ENCODE results near the gene FTO.

Gene FTO

DNA sequence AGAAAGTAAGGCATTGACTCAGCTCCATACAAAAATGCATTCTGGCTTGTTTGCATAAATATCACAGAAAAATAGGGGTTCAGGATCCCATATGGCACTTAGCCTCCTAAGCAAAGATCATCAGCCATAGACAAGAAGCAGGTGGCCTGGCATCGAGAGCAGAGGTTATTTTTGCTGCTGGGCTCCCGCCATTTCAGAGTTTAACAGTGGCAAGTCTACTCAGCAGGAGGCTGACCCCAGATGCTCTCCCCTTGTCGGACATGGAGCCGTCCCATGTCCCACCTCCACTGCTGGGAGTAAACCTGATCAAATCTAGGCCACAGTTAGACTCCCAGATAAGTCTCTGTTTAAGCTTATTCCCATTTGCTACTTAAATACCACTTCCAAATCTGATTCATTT, 269.1 kb downstream of the FTO start:
- DNase-seq: no peak

DNA sequence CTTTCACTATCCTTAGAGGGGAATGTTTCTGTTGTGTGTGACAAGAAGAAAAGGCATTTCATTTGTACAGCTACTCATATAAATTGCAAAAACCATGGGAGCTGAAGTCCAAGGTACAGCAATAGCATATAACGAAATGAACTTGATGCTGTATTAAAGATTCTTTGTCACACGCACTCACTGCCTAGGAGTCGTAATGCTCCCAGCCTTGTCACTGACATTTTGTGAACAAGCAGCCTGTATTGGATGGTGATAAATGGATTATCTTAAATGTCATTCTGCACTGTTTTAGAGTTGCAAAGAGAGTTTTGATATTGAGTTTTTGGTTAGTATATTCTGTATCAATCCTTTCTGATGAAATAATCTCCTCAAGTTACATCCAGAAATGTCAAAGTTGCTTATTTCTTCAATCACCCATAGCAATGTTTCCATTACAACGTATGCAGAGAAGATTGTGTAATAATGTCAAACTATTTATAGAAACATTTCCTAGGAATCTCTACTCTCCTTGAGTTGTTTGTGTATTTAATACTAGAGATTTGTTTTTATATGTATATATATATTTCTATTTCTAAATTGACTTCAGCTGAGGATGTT, 270.6 kb downstream of the FTO start:
- no peak for DNase-seq

DNA sequence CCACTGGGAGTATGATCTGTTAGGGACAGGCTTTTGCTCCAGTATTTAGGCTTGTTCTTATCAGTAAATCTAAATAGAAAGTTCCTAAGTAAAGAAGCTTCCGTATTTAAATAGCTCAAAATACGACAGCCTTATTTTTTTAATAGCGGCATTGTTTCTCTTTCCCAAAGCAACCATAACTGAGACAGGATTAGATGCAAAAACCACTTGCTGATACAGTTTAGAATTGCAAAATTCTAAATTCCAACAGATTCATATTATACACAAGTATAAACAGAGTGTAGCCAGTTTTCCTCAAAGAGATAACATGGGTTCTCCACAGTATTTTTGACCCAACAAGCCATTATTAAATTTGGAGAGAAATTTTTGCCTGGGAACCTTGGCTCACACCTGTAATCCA, 276.7 kb downstream of the FTO start:
- no peak for DNase-seq

DNA sequence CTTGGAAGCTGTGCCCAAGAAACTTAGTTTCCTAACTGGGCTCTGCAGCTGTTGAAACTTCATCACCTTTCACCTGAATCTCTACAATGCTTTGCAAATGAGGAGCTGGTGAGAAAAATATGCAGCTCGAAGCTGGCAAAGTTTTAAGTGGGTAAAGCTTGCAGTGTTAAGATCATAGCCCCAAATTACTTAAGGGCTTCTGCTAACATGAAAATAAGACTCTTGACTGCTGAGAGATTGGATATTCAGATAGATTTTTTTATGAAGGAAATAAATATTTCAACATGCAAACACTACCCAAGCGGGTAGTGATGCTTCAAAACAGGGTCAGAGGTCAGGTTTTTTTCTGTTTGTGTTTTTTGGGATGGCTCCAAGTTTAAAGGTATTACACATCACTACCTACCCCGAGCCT, 278.7 kb downstream of the FTO start:
- no peak for DNase-seq

DNA sequence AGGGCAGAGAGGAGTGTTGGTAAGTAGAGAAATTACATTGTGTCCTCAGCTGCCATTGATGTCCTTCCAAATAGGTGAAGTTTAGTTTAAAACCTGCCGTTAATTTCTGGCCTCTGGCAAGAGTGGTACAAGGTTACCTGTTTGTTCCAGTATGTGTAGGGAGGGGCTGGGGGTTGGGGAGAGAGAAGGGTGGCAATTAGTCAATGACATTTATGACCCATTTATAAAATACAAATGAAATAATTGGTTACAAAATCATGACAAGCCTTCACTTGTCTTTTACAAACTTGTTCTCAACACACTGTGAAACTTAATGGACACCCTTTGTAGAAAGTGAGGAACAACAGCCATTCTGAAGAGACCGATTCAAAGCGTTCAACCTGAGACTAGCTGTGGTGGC, 281.0 kb downstream of the FTO start:
- DNase-seq: no peak

DNA sequence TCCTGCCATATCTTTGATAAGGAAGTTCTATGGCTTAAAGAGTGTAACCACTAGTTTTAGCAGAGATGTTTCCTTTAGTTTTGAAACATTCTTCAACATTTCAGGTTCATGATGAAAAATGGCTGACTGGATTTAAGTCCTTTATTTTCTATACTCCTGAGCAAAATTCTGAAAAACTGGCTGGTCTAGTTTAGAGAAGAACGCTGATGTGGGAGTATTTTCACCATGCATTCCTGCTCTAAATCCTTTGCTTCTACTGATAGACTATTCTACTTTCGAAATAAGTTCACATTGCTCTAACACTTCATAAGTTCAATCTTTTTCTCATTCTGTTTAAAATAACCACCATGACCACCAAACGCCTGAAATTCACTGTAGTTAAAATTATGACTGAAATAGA, 281.9 kb downstream of the FTO start:
- no peak for DNase-seq

DNA sequence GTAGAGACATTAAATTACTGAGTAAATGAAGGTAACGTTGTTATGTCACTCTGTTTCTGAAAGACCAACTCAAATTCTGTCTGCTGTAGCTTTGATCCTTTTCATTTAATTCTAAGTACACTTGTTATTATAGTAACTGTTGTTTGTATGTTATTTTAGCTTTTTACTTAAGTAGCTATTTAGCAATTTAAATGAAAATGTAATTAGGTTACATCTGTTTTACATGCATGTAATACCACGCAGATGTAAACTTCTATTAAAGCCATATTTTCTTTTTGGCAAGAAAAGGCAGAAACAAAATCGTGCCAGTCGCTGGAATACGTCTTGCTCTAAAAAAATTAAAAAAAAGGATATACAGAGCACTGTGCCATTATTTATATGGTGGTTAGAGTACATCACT, 282.8 kb downstream of the FTO start:
- no peak for DNase-seq

DNA sequence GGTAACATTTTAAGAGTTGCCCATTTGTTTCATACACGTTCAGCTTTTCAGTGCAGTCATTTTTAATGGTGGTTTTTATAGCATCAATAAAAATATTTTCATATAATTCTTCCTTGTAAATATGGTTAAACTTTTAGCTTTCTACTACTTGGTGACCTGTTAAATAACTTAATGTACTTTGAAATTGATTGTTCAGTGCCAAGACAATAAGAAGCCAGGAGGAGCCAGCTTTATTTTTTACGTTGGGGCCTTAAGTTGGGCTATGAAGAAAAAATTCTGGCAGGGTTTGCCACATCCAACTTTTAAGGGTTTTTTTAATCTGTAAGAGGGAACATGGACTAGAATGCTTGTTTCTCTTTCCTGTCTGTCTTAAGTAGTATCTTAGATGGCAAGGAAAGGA, 284.2 kb downstream of the FTO start:
- no peak for DNase-seq

DNA sequence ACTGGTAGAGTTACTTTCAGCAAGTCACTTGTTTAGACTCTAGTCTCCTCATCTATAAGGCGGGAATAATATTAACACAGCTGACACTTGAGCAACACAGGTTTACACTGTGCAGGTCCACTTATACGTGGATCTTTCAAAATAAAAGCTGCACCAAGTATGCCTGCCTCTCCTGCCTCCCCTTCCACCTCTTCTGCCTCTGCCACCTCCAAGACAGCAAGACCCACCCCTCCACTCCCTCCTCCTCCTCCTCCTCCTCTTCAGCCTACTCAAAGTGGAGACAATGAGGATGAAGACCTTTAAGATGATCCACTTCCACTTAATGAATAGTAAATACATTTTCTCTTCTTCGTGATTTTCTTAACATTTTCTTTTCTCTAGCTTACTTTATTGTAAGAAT, 285.6 kb downstream of the FTO start:
- no peak for DNase-seq

DNA sequence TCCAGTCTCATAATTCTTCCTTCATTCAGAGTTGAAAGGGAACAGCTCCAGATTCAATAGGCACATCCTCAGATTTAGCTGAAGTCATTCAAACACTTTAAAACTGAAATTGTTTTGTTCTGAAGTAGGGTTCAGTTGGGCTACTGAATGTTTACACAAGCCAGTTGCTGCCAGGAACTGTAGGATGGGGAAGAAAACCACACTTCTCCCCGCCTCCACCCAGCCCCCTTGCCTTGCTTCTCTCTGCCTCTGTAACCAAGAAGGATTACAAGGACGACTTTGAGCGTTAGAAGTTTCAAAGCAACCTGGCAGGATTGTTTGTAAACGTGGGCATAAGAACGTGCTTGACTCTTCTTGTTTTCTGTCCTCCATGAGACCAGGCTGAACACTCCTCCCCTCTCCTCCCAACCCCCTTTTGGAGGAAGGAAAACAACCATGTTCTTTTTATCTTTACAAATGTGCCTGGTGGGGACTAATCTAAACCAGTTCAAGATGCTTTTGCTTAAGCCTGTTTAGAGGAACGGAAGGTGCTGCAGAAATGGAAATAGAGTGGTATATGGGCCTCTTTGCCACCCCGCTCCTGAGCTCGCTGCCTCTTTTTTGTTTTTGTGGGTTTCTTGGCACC, 287.9 kb downstream of the FTO start:
- DNase-seq: no peak

DNA sequence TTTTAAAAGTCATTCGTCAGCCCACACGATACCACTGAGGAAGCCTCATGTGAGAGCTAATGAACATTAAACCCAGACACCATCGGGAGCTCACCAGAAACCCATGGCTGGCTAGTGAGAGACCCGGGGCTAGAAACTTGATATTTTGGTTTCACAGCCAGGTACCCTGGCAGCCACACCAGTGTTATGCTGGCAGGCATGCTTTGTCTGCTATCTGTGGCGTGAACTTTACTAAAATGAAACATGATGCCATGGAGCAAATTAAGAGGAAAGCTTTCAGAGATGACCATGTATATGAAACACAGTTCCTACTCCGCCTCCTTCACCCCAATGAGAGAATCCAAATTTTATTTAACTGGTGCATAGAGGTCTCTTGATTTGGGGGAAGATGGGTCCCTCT, 291.4 kb downstream of the FTO start:
- DNase-seq: no peak

DNA sequence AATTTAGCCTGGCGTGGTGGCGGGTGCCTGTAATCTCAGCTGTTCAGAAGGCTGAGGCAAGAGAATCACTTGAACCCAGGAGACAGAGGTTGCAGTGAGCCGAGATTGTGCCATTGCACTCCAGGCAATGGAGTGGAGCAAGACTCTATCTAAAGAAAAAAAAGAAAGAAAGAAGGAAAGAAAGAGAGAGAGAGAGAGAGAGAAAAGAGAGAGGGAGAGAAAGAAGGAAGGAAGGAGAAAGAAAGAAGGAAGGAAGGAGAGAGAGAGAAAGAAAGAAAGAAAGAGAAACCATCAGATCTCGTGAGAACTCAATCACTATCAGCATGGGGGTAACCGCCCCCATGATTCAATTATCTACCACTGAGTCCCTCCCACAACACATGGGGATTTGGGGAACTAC, 293.0 kb downstream of the FTO start:
- no peak for DNase-seq

DNA sequence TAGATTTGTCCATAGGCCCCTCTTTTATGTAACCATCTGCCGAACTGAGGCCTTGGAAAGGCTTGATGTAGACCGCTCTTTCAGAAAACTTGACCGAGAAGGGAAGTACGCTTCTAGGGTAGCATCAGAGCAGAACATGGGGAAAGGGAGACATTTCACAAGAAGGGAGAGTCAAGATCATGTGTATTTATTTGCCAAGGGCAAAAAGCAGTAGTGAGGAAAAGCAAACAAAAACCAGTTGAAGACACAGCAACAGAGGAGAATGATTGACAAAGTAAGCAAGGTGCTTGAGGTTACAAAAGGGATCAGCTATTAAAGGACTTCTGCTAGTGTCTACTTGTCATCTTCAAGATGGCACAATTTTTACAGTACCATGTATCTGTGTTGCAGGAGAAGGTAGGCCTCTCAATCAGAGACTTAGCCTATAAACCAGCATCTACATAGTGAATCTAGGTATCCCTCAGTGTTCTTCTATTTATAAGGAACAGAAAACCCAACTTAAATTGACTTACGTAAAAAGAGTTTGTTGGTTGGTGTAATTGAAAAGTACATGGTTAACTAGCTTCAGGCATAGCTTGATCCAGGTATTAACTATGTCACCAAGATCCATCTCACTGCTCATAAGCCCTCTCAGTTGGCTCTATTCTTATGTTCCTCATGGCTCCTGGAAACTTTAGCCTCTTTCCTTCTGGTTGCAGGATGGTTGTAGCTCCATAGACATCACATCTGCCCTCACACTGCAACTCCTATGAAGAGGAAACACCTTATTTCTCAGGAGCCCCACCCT, 294.3 kb downstream of the FTO start:
- DNase-seq: no peak

DNA sequence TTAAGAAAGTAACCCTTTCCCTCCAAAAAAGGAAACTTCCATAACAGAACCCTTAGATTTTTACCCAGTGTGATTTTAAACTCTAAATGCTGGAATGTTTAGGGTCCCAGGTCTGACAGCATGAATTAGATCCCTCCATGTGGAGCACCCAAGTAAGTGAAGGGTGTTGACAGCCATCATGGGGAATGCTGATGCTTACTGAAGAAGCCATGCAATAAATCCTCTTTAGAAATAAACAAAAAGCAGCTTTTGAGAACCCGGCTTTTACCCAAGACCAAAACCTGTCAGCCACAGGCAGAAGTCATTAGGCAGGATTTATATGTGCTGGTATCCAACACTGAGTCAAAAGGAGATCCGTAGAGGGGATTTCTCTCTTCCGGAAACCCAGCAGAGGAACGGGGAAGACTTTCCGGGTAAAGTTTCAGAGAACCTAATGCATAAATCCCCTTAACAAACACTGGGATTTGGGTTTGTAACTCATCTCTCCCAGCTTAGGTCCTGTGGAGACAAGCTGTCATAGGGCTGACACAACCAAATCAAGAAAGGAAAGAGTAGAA, 295.1 kb downstream of the FTO start:
- DNase-seq: no peak

DNA sequence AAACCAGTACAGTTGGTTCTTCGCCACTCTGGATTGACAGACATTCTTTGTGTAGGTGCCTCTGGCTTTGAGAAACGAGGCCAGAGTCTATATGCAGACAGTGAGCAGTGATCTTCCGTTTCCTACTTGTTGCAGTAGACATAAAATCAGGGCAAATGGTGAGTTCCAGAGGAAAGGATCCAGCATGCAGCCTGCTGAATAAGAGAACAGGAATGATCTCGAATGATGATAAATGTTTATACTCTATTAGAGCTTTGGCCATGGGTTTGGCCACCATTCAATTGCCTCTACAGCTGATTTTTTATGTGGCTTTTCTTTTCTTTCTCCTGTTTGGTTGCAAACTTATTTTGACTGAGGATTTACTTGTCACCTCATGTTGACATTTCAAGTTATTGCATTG, 295.9 kb downstream of the FTO start:
- DNase-seq: no peak

DNA sequence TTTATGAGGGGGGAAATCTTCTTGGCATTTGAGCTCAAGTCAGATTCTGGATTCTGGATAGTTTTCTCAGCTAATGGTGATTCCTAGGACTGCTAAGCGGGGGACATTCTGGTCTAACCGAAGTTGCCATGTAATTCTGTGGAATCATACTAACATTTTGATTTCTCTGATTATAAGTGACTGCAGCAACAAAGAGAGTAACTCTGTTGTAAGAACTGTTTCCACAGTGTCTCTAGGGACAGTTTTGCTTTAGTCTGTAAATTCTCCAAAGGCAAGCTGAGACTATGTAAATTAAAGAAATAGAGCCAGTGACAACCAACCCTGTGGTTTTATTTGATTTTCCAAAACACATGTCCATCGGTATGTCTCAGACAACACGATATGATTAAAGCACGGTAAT, 296.4 kb downstream of the FTO start:
- DNase-seq: no peak

DNA sequence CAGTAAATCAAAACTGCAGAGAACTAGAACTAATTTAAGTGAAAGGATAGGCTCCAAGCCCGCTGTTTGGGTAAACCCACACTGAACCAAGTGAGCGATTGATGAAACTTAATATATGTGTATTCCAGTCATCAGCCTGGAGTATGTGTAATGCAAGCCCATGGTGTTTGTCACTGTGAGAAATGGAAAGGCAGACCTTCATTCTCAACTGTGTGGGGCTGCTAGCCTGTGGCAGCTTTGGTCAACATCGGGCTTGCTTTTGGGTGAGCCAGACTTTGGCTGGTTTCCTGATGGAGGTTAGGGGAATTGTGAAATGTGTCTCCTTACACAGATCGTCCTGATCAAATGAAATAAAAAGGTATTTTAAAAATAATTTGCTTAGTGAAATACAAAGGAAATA, 302.7 kb downstream of the FTO start:
- DNase-seq: no peak

DNA sequence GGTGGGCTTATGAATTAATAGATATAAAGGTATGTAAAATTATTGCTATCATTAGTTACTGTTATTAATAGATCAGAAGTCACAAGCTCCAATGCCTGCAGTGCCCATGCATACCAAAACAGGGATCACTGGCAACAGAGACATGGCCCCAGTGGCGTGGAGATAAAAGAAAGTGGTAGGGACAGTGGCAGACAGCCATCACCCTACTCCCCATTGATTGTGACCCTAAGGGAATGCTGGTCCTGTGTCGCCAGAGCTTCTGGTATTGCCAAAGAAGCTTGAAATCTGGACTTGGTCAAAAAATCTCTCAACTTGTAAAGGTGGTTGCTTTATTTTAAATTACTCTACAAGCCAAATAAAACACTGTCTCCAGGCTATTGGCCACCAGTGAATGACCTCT, 303.5 kb downstream of the FTO start:
- no peak for DNase-seq

DNA sequence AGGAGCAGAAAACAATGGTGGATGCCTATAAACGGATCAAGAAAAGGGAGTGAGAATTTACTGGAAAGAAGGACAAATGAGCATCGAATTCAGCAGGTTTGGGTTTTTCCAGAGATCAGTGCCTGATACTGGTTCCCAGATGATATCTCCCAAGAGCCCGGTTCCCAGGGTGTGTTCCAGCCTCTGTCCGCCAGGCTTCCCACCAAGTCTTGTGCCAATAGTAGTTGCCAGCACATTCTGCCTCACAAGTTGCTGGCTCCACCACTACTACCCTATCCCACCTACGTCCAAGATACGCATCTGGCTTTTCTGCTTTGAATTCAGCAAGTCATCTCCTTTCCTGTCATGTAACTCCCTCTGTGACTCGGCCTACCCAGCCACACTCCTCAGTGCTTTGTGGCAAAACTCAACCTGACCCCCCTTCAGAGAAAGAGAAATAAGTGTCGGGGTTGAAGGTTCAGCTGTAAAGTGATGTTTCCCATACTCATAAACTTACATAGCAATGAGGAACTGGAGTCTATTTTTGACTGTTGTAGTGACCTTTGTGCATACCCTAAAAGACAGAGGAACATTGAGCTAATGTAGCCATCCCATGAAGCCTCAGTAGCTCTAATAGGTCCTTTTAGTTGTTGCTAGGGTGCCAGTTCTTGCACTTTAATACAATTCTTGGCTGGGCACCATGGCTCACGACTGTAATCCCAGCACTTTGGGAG, 305.7 kb downstream of the FTO start:
- DNase-seq: no peak

DNA sequence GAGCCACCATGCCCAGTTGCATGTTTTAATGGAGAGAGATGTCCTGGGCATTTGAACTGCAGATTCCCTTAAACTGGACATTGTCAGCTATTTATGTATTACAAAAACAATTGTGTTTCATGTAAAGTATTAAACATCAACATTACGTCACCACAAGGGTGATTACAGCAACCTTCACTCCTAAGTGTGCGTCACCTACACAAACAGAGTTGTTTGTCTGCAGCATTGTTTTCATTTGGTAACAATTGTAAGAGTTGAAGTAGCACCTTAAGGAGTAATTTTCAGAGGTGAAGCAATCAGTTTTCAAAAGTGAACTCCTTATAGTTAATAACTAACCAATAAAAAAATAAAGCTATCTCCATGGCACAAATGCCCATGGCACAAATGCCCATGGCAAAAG, 311.2 kb downstream of the FTO start:
- DNase-seq: no peak

DNA sequence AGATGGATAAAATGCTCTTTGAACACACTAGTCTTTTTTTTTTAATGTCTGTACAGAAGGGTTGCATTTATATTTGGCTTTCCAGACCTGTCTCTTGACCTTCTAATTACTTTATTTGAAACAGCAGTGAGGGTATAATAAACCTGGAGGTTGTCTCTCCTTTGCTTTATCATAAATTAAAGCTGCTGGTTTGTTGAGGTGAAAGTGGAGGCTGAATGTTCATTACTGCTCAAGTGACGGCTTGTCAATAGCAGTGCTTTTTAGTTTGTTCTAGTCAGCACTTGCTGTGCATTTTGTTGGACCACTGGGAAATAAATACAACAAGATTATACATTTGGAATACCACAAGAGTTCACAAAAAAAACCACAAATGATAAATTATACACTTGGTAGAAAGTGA, 318.4 kb downstream of the FTO start:
- no peak for DNase-seq

DNA sequence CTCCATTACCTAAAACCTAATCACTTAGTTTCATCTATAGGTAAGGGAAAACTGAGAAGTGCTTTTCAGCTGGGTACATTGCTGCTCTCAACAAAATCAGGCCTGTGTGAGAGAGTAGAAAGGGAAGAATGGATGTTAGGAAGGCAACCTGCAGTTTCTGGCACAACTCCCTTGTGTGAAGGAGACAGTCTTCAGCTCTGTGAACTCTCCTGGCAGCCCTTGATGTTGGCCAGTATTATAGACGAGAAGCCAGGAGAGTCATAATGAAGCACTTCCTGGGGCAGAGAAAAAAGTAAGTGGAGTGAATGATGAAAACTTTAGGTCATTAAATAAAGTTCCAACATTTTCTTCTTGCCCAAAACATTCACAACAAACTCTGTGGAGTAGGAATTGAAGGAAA, 322.5 kb downstream of the FTO start:
- no peak for DNase-seq

DNA sequence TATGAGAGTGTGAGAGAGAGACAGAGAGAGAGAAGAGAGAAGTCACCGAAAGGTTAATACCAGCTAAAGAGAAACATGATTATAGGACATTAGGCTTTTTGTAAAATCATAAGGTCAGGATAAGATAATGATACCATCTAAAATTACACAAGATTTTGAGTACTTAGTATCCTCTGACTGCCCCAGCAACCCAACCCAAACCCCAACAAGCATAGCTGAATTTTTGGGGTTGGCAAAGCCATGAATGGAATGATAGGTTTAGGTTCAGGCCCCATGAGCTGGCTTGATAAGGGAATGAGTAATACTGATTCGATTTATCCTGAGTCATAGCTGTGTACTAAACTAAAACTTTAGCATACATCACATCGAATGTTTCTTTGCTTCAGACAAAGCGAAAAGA, 323.1 kb downstream of the FTO start:
- no peak for DNase-seq

DNA sequence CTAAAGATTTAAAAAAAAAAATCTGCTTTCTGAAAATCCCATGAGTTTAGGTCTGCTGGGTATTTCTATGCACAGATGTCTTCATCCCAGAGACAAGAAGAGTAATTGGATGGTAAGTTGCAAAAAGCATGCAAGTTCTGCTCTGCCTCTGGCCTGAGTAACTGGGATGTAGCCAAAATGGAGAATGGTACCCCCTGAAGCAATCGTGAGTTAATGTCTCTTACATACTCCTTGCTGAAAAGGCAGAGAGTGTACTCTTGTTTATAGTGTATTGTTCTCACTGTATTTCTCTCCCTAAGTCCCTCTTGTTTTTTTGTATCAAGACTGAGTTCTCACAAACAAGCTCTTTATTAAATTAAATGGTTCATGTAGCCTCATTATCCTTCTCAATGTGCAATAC, 323.6 kb downstream of the FTO start:
- DNase-seq: no peak

All from NCI-H2029 treated with DMSO at 0.1 percent for 48 hours (cell line).